Heart right ventricle (tissue), 16 donors: ENCODE data around the gene THBS1. TPM values are rescaled to one million over a fixed set of nuclear protein-coding genes. Genes with fewer than 3 reads are reported as not detected.

Experiments used
- ATAC-seq, 8 donors: fragments of 200-7000 bp; cut with Tn5 transposase; one replicate each; pipeline ENCODE4 v1.9.1; 2020; ENCODE audit warnings: mild to moderate bottlenecking in 8 of 8, moderate library complexity in 8 of 8, moderate number of reproducible peaks in 1 of 8
- DNase-seq, 2 donors: peaks; one replicate each; pipeline ENCODE4 v3.0.0-alpha.2; 2020
- H3K27ac ChIP-seq, 10 donors: fragments of 200-600 bp; sonication (generic) in 2 of 10; one replicate each; pipeline versions ENCODE4 v1.5.0 to v1.8.0; 2020 to 2022; ENCODE audit warnings: mild to moderate bottlenecking in 3 of 10
- H3K27me3 ChIP-seq, 7 donors: fragments of 200-600 bp; one replicate each; pipeline ENCODE4 v1.8.0; 2021 to 2022; ENCODE audit warnings: mild to moderate bottlenecking in 2 of 7
- H3K36me3 ChIP-seq, 9 donors: fragments of 200-600 bp; sonication (generic) in 1 of 9; one replicate each; pipeline versions ENCODE4 v1.5.0 to v1.8.0; 2020 to 2022; ENCODE audit warnings: mild to moderate bottlenecking in 2 of 9
- H3K4me1 ChIP-seq, 9 donors: fragments of 200-600 bp; sonication (generic) in 1 of 9; one replicate each; pipeline versions ENCODE4 v1.5.0 to v1.8.0; 2020 to 2022; ENCODE audit warnings: mild to moderate bottlenecking in 4 of 9
- H3K4me3 ChIP-seq, 10 donors: fragments of 200-600 bp; sonication (generic) in 2 of 10; one replicate each; pipeline versions ENCODE4 v1.5.0 to v1.8.0; 2020 to 2022; ENCODE audit warnings: mild to moderate bottlenecking in 7 of 10, moderate library complexity in 2 of 10
- H3K9me3 ChIP-seq, 11 donors: fragments of 200-600 bp in 10 of 11; sonication (generic) in 2 of 11; one replicate each; pipeline versions ENCODE4 v1.5.0 to v1.8.0; 2013 to 2022; ENCODE audit warnings: mild to moderate bottlenecking in 2 of 11, control low read depth in 1 of 11, moderate library complexity in 1 of 11
- WGBS, 2 donors: extraction: QIAGEN DNeasy Blood & Tissue Kit; methylation state at CpG; one replicate each; pipeline ENCODE4 v1.1.7; 2013; ENCODE audit warnings: inconsistent platforms in 1 of 2; 5-methylcytosine and 5-hydroxymethylcytosine counted together
- intact Hi-C, 10 donors: fragments of 100-400 bp; cut with DNase I; formaldehyde crosslinking; loops; one replicate each; pipeline versions ENCODE4 v1.11.1 to v1.14.2; 2022
- polyA plus RNA-seq, 2 donors: library from polyadenylated mRNA; stranded (reverse); fragments of 200-250 nt; gene quantifications; one replicate each; pipeline ENCODE4 v1.2.3, GENCODE V29; 2013
- total RNA-seq, 10 donors: library from RNA; stranded (reverse); fragmentation: NEBNext Ultra II Directional in 3 of 10; extraction: Animal tissue kit (Norgen Biotek cat#: 25700) in 3 of 10; gene quantifications; one replicate each; pipeline versions ENCODE4 v1.2.1 to v1.2.4, GENCODE V29; 2021 to 2023
- TF ChIP-seq, protein P1 (sequence below), 9 donors: fragments of 200-600 bp; sonication (generic) in 2 of 9; IDR thresholded peaks; one replicate each; pipeline versions ENCODE4 v1.5.0 to v1.8.0; 2021 to 2022; ENCODE audit warnings: antibody characterized with exemption in 9 of 9, mild to moderate bottlenecking in 5 of 9, moderate library complexity in 1 of 9
- donor health status: Arrhythmogenic right ventricular cardiomyopathy.
- donor health status: ischemic (EF 13 %, LVEDD 7.1; RV severe dilation, severe dysfunction).
- donor health status: healthy with polysubstance abuse.
- donor health status: DM: no; HTN: yes; CAD: no.
- donor health status: DM: no; HTN: no; CAD: no.
- donor health status: ischemic (EF 25% LVEDD 6.9; RV normal size, moderate dysfunction).
- donor health status: ischemic (EF 25% LVEDD 5.7; RV mildly dilated, moderate dysfunction).
- donor health status: healthy.
- donor health status: DM: yes; HTN: yes; CAD: no.
- donor health status: Ischemic cardiomyopathy.
- donor health status: ischemic (EF 35%, LVEDD 5.7; RV mildly dilated, moderate dysfunction).
- donor health status: nonischemic (EF 11% LVEDD 7.7; RV severe dilation, severe dysfunction).
- donor health status: DM: yes; HTN: yes; CAD: no.
- donor health status: PGD.
- donor health status: ischemic (EF 29% LVEDD 5.4; RV normal size, mild dysfunction).
- donor health status: nonischemic (EF 23%, LVEDD 6.1; RV moderate dilation, normal function).

Gene THBS1
- total and polyA plus RNA-seq, 12 donors: 12.9 to 1,109 (median 102) TPM

DNA sequence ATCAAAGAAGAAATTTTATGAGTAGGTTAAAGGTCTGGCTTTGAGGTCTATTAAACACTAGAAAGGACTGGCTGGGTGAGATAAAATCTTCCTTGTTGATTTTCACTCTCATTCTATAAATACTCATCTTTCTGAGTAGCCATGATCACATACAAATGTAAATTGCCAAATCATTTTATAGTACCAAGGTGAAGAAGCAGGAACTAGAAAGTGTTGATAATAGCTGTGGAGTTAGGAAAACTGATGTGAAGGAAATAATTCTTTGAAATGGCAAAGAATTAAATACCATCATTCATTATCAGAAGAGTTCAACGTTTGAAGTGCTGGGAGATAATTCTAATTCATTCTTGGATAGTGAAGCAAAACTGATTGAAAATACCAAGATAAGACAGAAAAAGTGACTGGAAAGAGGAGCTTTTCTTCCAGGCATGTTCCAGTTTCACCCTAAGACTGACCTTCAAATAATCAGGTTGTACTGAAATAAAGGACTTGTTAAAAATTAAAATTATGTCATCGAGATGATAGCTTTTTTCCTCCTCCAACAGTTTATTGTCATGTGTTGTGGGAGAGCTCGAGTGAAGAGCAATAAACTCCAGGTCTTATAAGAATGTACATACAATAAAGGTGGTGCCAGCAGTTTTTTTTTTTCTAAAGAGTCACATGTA is 17.4 kb downstream of the THBS1 start:
- ATAC-seq: peak in 4 of 8 donors; percentile 4 to 25 (median 12)
- 49% methylated on average over 3 of the region's 3 CpGs for WGBS, 2 donors
- H3K27ac ChIP-seq: no peak overlapping the region
- TF ChIP-seq, protein P1, sequence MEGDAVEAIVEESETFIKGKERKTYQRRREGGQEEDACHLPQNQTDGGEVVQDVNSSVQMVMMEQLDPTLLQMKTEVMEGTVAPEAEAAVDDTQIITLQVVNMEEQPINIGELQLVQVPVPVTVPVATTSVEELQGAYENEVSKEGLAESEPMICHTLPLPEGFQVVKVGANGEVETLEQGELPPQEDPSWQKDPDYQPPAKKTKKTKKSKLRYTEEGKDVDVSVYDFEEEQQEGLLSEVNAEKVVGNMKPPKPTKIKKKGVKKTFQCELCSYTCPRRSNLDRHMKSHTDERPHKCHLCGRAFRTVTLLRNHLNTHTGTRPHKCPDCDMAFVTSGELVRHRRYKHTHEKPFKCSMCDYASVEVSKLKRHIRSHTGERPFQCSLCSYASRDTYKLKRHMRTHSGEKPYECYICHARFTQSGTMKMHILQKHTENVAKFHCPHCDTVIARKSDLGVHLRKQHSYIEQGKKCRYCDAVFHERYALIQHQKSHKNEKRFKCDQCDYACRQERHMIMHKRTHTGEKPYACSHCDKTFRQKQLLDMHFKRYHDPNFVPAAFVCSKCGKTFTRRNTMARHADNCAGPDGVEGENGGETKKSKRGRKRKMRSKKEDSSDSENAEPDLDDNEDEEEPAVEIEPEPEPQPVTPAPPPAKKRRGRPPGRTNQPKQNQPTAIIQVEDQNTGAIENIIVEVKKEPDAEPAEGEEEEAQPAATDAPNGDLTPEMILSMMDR (IDR thresholded peaks at IDR 0.05): no peak
- peaks cover 0 to 40% (median 27%) of the 10 kb centered on the region in 9 donors for H3K36me3 ChIP-seq
- H3K27me3 ChIP-seq: no peaks in the 10 kb centered on the region
- no peak overlapping the region for H3K4me3 ChIP-seq
- no peaks in the 10 kb centered on the region for H3K9me3 ChIP-seq
- H3K4me1 ChIP-seq: peaks cover 0 to 7% (median 0%) of the 10 kb centered on the region in 9 donors
- intact Hi-C loops: no loop called here
- no peak for DNase-seq

DNA sequence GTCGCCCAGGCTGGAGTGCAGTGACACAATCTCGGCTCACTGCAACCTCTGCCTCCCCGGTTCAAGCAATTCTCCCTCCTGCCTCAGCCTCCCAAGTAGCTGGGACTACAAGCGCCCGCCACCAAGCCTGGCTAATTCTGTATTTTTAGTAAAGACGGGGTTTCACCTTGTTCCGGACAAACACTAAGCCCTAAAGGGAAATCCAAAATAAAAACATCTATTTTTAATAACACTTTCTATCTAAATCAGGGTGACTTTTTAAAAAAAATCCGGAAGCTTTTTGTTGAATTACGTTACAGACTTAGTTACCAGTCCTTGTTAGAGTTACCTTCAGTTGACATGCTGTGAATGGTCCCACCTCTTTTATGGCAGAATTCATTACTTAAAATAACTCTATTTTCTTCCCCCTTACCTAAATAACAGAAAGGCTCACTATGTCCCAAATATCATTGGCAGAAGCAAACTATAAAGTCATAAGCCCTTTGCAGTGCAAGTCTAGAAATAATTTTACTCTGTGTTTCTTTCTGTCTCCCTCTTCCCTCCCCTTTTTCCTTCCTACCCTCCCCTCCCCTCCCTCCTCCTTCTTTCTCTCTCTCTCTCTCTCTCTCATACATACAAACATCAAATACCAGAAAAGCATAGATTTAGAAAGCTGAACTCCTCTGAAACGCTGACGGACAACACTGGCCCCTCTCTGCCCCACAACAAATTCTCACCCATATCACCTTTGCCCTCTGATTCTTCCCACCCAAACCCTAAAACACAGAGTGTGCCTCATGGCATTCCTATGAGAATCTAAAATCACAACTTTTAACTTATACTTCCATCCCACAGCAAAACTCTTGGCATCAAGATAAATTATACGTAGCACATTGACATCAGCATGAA is 18.3 kb downstream of the THBS1 start:
- intact Hi-C loops: no loop called here
- H3K4me3 ChIP-seq: no peak overlapping the region
- no peak overlapping the region for H3K27ac ChIP-seq
- no peak for DNase-seq
- peaks cover 0 to 31% (median 18%) of the 10 kb centered on the region in 9 donors for H3K36me3 ChIP-seq
- no peaks in the 10 kb centered on the region for H3K27me3 ChIP-seq
- TF ChIP-seq, protein P1 (IDR thresholded peaks at IDR 0.05): no peak
- WGBS, 2 donors: 83 to 85% methylated on average over 12 of the region's 12 CpGs
- peaks cover 0 to 5% (median 0%) of the 10 kb centered on the region in 9 donors for H3K4me1 ChIP-seq
- peak in 2 of 8 donors; percentile 5 to 20 for ATAC-seq
- no peaks in the 10 kb centered on the region for H3K9me3 ChIP-seq

DNA sequence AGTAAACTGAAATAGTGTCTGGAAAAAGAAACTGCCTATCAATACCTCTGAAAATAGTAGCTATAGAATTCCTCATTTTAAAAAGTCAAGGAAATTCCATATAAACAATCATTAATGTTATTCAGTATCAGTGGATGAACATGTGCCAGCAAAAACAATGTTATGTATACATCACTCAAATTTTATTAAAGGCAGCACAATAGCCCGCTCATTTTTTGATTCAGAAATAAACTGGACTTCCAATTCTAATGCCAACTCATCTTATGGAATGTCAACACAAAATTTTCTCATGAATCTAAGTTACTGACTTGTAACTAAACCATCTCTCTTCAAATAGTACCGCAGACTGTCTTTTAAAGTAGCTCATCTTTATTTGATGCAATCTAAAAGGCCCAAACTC is 19.0 kb downstream of the THBS1 start:
- ATAC-seq (no peak), DNase-seq (no peak)
- Histone ChIP-seq H3K27me3 (no peaks in the 10 kb centered on the region), H3K9me3 (no peaks in the 10 kb centered on the region), H3K4me1 (peaks cover 0 to 5% (median 0%) of the 10 kb centered on the region in 9 donors), H3K36me3 (peaks cover 0 to 24% (median 12%) of the 10 kb centered on the region in 9 donors), H3K27ac (no peak overlapping the region), H3K4me3 (no peak overlapping the region)
- intact Hi-C loops: no loop called here
- TF ChIP-seq, protein P1 (IDR thresholded peaks at IDR 0.05): no peak
- 87 to 89% methylated on average over 2 of the region's 2 CpGs for WGBS, 2 donors

DNA sequence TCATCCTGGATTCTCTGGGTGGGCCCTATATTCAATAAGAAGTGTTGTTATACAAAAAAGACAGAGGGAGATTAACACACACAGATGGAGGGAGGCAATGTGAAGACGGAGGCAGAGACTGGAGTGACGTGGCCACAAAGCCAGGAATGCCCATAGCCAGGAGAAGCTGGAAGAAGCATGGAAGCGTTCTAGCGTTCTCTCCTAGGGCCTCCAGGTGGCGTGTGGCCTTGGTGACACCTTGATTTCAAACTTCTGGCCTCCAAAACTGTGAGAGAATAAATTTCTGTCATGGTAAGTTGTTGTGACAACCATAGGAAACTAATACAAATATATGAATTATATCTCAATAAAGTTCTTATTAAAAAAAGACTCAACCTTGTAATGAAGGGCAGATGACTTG is 21.3 kb downstream of the THBS1 start:
- Histone ChIP-seq H3K27me3 (no peaks in the 10 kb centered on the region), H3K27ac (no peak overlapping the region), H3K9me3 (no peaks in the 10 kb centered on the region), H3K4me3 (no peak overlapping the region), H3K4me1 (peaks cover 0 to 5% (median 0%) of the 10 kb centered on the region in 9 donors), H3K36me3 (peaks cover 0 to 4% (median 0%) of the 10 kb centered on the region in 9 donors)
- no peak for DNase-seq
- 78 to 87% methylated on average over 5 of the region's 5 CpGs for WGBS, 2 donors
- TF ChIP-seq, protein P1 (IDR thresholded peaks at IDR 0.05): no peak
- ATAC-seq: no peak
- intact Hi-C loops: no loop called here
